C4-2B (cell line): ENCODE measurements around the gene AIG1.

Source experiments
- CTCF ChIP-seq: fragments of 450-650 bp; conservative IDR thresholded peaks from 2 replicates; pipeline ENCODE4 v1.5.1; 2017; ENCODE audit warnings: mild to moderate bottlenecking
- ZFX ChIP-seq: fragments of 450-650 bp; IDR thresholded peaks from 2 replicates; pipeline ENCODE4 v1.6.1; 2017

GRCh38 chr6:143206550-143206949 is 145.9 kb downstream of the AIG1 start:
- TF ChIP-seq CTCF, result no peak
- TF ChIP-seq ZFX, result no peak
